ENCODE results near the gene PDXP.

The PDXP gene

DNA sequence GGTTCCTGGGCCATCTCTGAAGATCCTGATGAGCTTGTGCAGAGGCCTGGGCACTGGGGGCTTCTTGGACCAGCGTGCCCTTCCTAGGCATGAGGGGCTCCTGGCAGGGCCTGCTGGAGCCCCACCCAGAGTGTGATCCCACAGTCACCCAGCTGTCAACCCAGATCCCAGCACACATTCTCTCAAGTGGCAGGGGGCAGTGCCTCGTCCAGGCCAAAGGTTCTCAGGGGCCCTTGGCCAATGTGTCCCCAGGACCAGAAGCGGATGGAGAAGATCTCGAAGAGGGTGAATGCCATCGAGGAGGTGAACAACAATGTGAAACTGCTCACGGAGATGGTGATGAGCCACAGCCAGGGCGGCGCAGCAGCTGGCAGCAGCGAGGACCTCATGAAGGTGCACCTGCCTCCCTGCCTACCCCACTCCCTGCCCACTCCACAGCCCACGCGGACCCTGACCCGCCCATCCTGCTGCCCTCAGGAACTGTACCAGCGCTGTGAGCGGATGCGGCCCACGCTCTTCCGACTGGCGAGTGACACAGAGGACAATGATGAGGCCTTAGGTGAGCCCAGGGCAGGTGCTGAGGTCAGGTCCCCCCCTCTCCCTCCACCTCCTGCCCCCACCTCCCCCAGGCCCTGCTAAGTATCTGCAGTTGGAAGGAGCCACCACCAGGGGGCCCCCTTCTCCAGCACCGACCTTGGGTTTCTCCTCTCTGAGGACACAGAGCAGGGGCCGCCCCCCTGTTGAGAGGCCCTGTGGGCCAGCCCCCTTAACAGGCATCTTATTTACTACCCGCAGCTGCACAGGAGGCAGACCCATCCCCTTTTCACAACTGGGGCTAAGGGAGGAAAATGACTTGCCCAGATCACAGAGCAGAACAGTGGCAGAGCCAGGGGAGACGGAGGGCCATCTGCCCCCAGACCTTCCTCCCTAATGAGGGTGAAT lies 35.2 kb upstream of the PDXP start:
- Histone ChIP-seq H3K27me3 (ENCODE audit: control insufficient read depth, insufficient read depth, low read length) (no peaks in the 10 kb centered on the region), H3K36me3 (ENCODE audit: control insufficient read depth, insufficient read depth, low read length) (peaks cover 20% of the 10 kb centered on the region), H3K4me1 (ENCODE audit: control insufficient read depth, insufficient read depth, low read length) (peaks cover 27% of the 10 kb centered on the region), H3K4me3 (ENCODE audit: low read length) (no peak overlapping the region), H3K9ac (ENCODE audit: low read length) (no peak overlapping the region), H3K27ac (ENCODE audit: low read depth, low read length) (peak overlapping the region; percentile 67)

- Histone ChIP-seq H3K36me3 (ENCODE audit: control insufficient read depth, insufficient read depth, low read length) (peaks cover 19% of the 10 kb centered on the region), H3K4me1 (ENCODE audit: control insufficient read depth, insufficient read depth, low read length) (peaks cover 27% of the 10 kb centered on the region), H3K4me3 (ENCODE audit: low read length) (no peak overlapping the region), H3K27me3 (ENCODE audit: control insufficient read depth, insufficient read depth, low read length) (no peaks in the 10 kb centered on the region), H3K27ac (ENCODE audit: low read depth, low read length) (peak overlapping the region; percentile 67), H3K9ac (ENCODE audit: low read length) (no peak overlapping the region)
Observed at GRCh38 chr22:37624017-37624365, 34.5 kb upstream of the PDXP start.

- Histone ChIP-seq H3K4me3 (ENCODE audit: low read length) (no peak overlapping the region), H3K27me3 (ENCODE audit: control insufficient read depth, insufficient read depth, low read length) (no peaks in the 10 kb centered on the region), H3K9ac (ENCODE audit: low read length) (no peak overlapping the region), H3K36me3 (ENCODE audit: control insufficient read depth, insufficient read depth, low read length) (peaks cover 20% of the 10 kb centered on the region), H3K27ac (ENCODE audit: low read depth, low read length) (peak overlapping the region; percentile 95), H3K4me1 (ENCODE audit: control insufficient read depth, insufficient read depth, low read length) (peaks cover 27% of the 10 kb centered on the region)
Observed at GRCh38 chr22:37624876-37625275, 33.6 kb upstream of the PDXP start.

DNA sequence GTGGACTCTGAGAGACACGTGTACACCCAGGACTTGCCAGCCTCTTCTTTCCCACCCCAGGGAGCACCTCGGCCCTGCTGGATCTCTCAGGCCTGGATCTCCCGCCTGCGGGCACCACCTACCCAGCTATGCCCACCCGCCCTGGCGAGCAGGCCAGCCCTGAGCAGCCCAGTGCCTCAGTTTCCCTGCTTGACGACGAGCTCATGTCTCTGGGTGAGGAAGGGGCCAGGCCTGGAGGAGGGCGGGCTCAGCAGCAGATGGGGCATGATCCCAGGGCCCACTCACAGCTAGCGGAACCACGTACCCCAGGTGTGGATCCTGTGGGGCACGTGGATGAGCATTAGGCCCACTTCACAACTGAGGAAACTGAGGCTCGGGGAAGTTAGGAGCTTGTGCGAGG lies 32.8 kb upstream of the PDXP start:
- Histone ChIP-seq H3K27me3 (ENCODE audit: control insufficient read depth, insufficient read depth, low read length) (no peaks in the 10 kb centered on the region), H3K4me1 (ENCODE audit: control insufficient read depth, insufficient read depth, low read length) (peaks cover 27% of the 10 kb centered on the region), H3K4me3 (ENCODE audit: low read length) (no peak overlapping the region), H3K36me3 (ENCODE audit: control insufficient read depth, insufficient read depth, low read length) (peaks cover 12% of the 10 kb centered on the region), H3K27ac (ENCODE audit: low read depth, low read length) (peak overlapping the region; percentile 95), H3K9ac (ENCODE audit: low read length) (no peak overlapping the region)

DNA sequence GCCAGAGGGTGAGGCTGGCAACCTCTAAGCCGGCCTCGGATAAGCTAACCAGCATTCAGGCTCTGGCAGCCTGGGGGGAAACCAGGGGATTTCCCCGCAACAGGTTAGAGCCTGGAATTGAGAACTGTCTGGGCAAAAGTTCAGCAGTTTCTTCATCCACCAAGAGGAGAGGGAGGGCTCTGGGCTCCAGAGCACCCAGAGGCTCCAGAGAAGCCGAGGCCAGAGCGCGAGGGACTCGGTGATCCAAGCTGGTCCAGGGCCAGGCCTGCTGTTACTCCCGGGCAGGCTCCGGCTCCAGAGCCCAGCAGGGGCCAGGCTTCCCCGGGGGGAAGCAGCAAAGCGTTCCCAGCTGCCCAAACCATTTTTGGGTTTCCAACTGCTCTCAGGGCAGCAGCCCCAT lies 32.4 kb upstream of the PDXP start:
- Histone ChIP-seq H3K27ac (ENCODE audit: low read depth, low read length) (peak overlapping the region; percentile 95), H3K4me1 (ENCODE audit: control insufficient read depth, insufficient read depth, low read length) (peaks cover 27% of the 10 kb centered on the region), H3K27me3 (ENCODE audit: control insufficient read depth, insufficient read depth, low read length) (no peaks in the 10 kb centered on the region), H3K4me3 (ENCODE audit: low read length) (no peak overlapping the region), H3K9ac (ENCODE audit: low read length) (peak overlapping the region; percentile 12), H3K36me3 (ENCODE audit: control insufficient read depth, insufficient read depth, low read length) (peaks cover 14% of the 10 kb centered on the region)

DNA sequence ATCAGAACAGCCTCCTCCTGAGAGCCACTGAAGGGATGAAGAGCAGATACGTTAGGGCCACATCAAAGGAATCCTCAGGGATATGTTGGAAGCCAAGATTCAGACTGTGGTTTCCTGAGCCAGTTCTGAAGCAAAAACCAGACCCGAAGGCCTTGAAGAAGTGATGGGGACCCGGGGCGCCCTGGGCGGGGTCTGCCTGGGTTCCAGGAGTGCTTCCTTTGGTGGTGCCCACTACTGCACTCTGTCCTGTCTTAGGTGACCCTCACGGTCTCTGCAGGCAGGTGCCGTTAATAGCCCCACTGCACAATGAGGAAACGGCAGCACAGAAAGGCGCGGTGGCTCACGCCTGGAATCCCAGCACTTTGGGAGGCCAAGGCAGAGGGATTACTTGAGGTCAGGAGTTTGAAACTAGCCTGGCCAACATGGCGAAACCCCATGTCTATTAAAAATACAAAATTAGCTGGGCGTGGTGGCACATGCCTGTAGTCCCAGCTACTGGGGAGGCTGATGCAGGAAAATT lies 31.9 kb upstream of the PDXP start:
- peaks cover 14% of the 10 kb centered on the region for H3K36me3 ChIP-seq (ENCODE audit: control insufficient read depth, insufficient read depth, low read length)

GRCh38 chr22:37627121-37627520 lies 31.4 kb upstream of the PDXP start:
- H3K4me1 ChIP-seq (ENCODE audit: control insufficient read depth, insufficient read depth, low read length): peaks cover 27% of the 10 kb centered on the region
- no peak overlapping the region for H3K9ac ChIP-seq (ENCODE audit: low read length)
- H3K36me3 ChIP-seq (ENCODE audit: control insufficient read depth, insufficient read depth, low read length): peaks cover 16% of the 10 kb centered on the region
- H3K4me3 ChIP-seq (ENCODE audit: low read length): peak overlapping the region; percentile 4
- H3K27ac ChIP-seq (ENCODE audit: low read depth, low read length): peak overlapping the region; percentile 95
- H3K27me3 ChIP-seq (ENCODE audit: control insufficient read depth, insufficient read depth, low read length): no peaks in the 10 kb centered on the region

More for the DNA sequence above, 31.9 kb upstream of the PDXP start:
- H3K27me3 ChIP-seq (ENCODE audit: control insufficient read depth, insufficient read depth, low read length): no peaks in the 10 kb centered on the region
- H3K27ac ChIP-seq (ENCODE audit: low read depth, low read length): peak overlapping the region; percentile 95
- H3K9ac ChIP-seq (ENCODE audit: low read length): peak overlapping the region; percentile 12
- no peak overlapping the region for H3K4me3 ChIP-seq (ENCODE audit: low read length)
- H3K4me1 ChIP-seq (ENCODE audit: control insufficient read depth, insufficient read depth, low read length): peaks cover 27% of the 10 kb centered on the region

DNA sequence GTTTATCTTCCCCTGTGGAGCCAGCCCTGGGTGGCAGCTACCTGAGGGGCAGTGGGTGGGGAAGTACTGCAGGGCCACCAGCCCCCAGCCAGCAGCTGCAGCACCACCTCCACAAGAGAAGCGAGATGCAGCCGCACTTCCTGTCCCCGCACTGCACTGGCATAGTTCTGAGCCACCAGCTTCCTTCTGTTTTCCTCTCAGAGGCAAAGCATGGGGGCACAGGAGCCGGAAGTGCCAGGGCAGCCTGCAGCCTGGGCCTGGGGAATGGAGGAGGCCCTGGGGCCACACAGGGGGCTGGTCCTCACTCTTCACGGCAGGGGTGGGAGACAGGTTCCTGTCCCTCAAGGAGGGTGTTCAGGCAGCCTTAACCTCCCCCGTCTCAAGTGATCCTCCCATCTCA lies 31.0 kb upstream of the PDXP start:
- Histone ChIP-seq H3K27me3 (ENCODE audit: control insufficient read depth, insufficient read depth, low read length) (no peaks in the 10 kb centered on the region), H3K27ac (ENCODE audit: low read depth, low read length) (peak overlapping the region; percentile 95), H3K4me3 (ENCODE audit: low read length) (peak overlapping the region; percentile 4), H3K4me1 (ENCODE audit: control insufficient read depth, insufficient read depth, low read length) (peaks cover 27% of the 10 kb centered on the region), H3K9ac (ENCODE audit: low read length) (no peak overlapping the region), H3K36me3 (ENCODE audit: control insufficient read depth, insufficient read depth, low read length) (peaks cover 16% of the 10 kb centered on the region)

DNA sequence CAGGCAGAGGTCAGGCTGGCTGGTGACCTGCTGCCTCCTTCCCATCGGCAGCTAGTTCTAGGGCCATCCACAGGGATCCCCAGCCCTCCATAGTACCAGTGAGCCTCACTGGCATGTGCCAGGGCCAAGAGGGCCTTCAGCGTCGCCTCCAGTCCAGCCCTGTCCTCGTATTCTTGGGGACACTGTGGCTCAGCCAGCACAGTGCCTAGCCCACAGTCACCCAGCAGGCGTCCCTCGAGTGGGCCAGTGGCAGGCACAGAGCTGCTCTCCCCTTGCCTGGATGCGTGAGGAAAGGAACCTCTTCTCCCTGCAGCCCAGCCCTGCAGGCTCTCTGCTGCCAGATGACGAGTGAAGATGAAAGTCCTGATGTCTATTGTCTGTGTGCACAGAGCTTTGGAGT lies 29.7 kb upstream of the PDXP start:
- Histone ChIP-seq H3K9ac (ENCODE audit: low read length) (no peak overlapping the region), H3K4me1 (ENCODE audit: control insufficient read depth, insufficient read depth, low read length) (peaks cover 29% of the 10 kb centered on the region), H3K27me3 (ENCODE audit: control insufficient read depth, insufficient read depth, low read length) (no peaks in the 10 kb centered on the region), H3K4me3 (ENCODE audit: low read length) (no peak overlapping the region), H3K36me3 (ENCODE audit: control insufficient read depth, insufficient read depth, low read length) (peaks cover 12% of the 10 kb centered on the region), H3K27ac (ENCODE audit: low read depth, low read length) (no peak overlapping the region)

- H3K27ac ChIP-seq (ENCODE audit: low read depth, low read length): no peak overlapping the region
- H3K27me3 ChIP-seq (ENCODE audit: control insufficient read depth, insufficient read depth, low read length): no peaks in the 10 kb centered on the region
- peaks cover 37% of the 10 kb centered on the region for H3K4me1 ChIP-seq (ENCODE audit: control insufficient read depth, insufficient read depth, low read length)
- peaks cover 12% of the 10 kb centered on the region for H3K36me3 ChIP-seq (ENCODE audit: control insufficient read depth, insufficient read depth, low read length)
- no peak overlapping the region for H3K4me3 ChIP-seq (ENCODE audit: low read length)
- H3K9ac ChIP-seq (ENCODE audit: low read length): no peak overlapping the region
Observed at GRCh38 chr22:37629928-37630327, 28.6 kb upstream of the PDXP start.

GRCh38 chr22:37630839-37631435 lies 27.6 kb upstream of the PDXP start:
- Histone ChIP-seq H3K9ac (ENCODE audit: low read length) (no peak overlapping the region), H3K36me3 (ENCODE audit: control insufficient read depth, insufficient read depth, low read length) (peaks cover 11% of the 10 kb centered on the region), H3K4me1 (ENCODE audit: control insufficient read depth, insufficient read depth, low read length) (peaks cover 30% of the 10 kb centered on the region), H3K4me3 (ENCODE audit: low read length) (no peak overlapping the region), H3K27ac (ENCODE audit: low read depth, low read length) (no peak overlapping the region), H3K27me3 (ENCODE audit: control insufficient read depth, insufficient read depth, low read length) (no peaks in the 10 kb centered on the region)

GRCh38 chr22:37631448-37632173 lies 26.9 kb upstream of the PDXP start:
- Histone ChIP-seq H3K27me3 (ENCODE audit: control insufficient read depth, insufficient read depth, low read length) (no peaks in the 10 kb centered on the region), H3K9ac (ENCODE audit: low read length) (no peak overlapping the region), H3K4me3 (ENCODE audit: low read length) (no peak overlapping the region), H3K4me1 (ENCODE audit: control insufficient read depth, insufficient read depth, low read length) (peaks cover 25% of the 10 kb centered on the region), H3K27ac (ENCODE audit: low read depth, low read length) (no peak overlapping the region), H3K36me3 (ENCODE audit: control insufficient read depth, insufficient read depth, low read length) (peaks cover 9% of the 10 kb centered on the region)

Data from rectal smooth muscle tissue (tissue), 1 donor.